Liver (tissue), 9 donors: ENCODE measurements around the gene CHN2. TPM values are rescaled to one million over a fixed set of nuclear protein-coding genes. Genes with fewer than 3 reads are reported as not detected.

Source experiments
- DNase-seq: peaks from one replicate; pipeline ENCODE4 v3.0.0-alpha.2; 2017; ENCODE audit warnings: low spot score
- H3K27ac ChIP-seq, 2 donors: one replicate each; pipeline ENCODE4 v1.7.0; 2013; ENCODE audit warnings: inconsistent platforms in 2 of 2, low read length in 2 of 2, control low read depth in 1 of 2, low read depth in 1 of 2, mild to moderate bottlenecking in 1 of 2
- H3K27me3 ChIP-seq, 4 donors: one replicate each; pipeline versions ENCODE4 v1.6.1 to v1.7.0; 2013; ENCODE audit warnings: low read length in 3 of 4, inconsistent platforms in 1 of 4, mild to moderate bottlenecking in 1 of 4, moderate library complexity in 1 of 4; ENCODE audit not compliant: control insufficient read depth in 4 of 4, insufficient read depth in 4 of 4
- H3K36me3 ChIP-seq, 4 donors: one replicate each; pipeline versions ENCODE4 v1.6.1 to v1.7.0; 2013; ENCODE audit warnings: low read length in 3 of 4, mild to moderate bottlenecking in 3 of 4, low read depth in 1 of 4, moderate library complexity in 1 of 4; ENCODE audit not compliant: control insufficient read depth in 4 of 4, insufficient read depth in 3 of 4
- H3K4me1 ChIP-seq, 4 donors: one replicate each; pipeline versions ENCODE4 v1.6.1 to v1.7.0; 2013; ENCODE audit warnings: low read length in 3 of 4, mild to moderate bottlenecking in 3 of 4, moderate library complexity in 1 of 4; ENCODE audit not compliant: control insufficient read depth in 4 of 4, insufficient read depth in 4 of 4
- H3K4me3 ChIP-seq, 3 donors: one replicate each; pipeline versions ENCODE4 v1.6.1 to v1.7.0; 2013; ENCODE audit warnings: low read length in 3 of 3, control low read depth in 1 of 3, low read depth in 1 of 3, mild to moderate bottlenecking in 1 of 3
- H3K9ac ChIP-seq, 2 donors: one replicate each; pipeline ENCODE4 v1.7.0; 2013; ENCODE audit warnings: low read length in 2 of 2, mild to moderate bottlenecking in 2 of 2, moderate library complexity in 2 of 2, control low read depth in 1 of 2, low read depth in 1 of 2
- H3K9me3 ChIP-seq, 4 donors: one replicate each; pipeline versions ENCODE4 v1.6.1 to v1.7.0; 2013; ENCODE audit warnings: low read length in 3 of 4; ENCODE audit not compliant: control insufficient read depth in 4 of 4
- CTCF ChIP-seq: fragments of 150-350 bp; IDR thresholded peaks from 2 replicates; pipeline ENCODE4 v1.5.1; 2017; ENCODE audit warnings: improper control_type of control experiment, low read depth, low read length; ENCODE audit not compliant: missing input control
- EGR1 ChIP-seq, 2 donors: IDR thresholded peaks; 2 replicates each; pipeline ENCODE4 v1.6.1; 2016 to 2018; ENCODE audit warnings: antibody characterized with exemption in 2 of 2, low read depth in 2 of 2
- FOXA1 ChIP-seq: IDR thresholded peaks from 2 replicates; pipeline ENCODE4 v1.6.1; 2016; ENCODE audit warnings: antibody characterized with exemption
- FOXA2 ChIP-seq: IDR thresholded peaks from 2 replicates; pipeline ENCODE4 v1.6.1; 2016; ENCODE audit warnings: antibody characterized with exemption
- GABPA ChIP-seq, 2 donors: IDR thresholded peaks in 1 of 2; conservative IDR thresholded peaks in 1 of 2; 2 replicates each; pipeline ENCODE4 v1.6.1; 2016; ENCODE audit warnings: antibody characterized with exemption in 2 of 2, mild to moderate bottlenecking in 1 of 2, moderate library complexity in 1 of 2
- HNF4A ChIP-seq, 2 donors: conservative IDR thresholded peaks; 2 replicates each; pipeline ENCODE4 v1.6.1; 2016; ENCODE audit warnings: antibody characterized with exemption in 2 of 2, mild to moderate bottlenecking in 2 of 2
- HNF4G ChIP-seq: IDR thresholded peaks from 2 replicates; pipeline ENCODE4 v1.6.1; 2016; ENCODE audit warnings: antibody characterized with exemption
- JUND ChIP-seq, 2 donors: IDR thresholded peaks; 2 replicates each; pipeline ENCODE4 v1.6.1; 2016; ENCODE audit warnings: antibody characterized with exemption in 2 of 2
- MAX ChIP-seq: IDR thresholded peaks from 2 replicates; pipeline ENCODE4 v1.6.1; 2016; ENCODE audit warnings: antibody characterized with exemption
- NR2F2 ChIP-seq: IDR thresholded peaks from 2 replicates; pipeline ENCODE4 v1.6.1; 2016; ENCODE audit warnings: antibody characterized with exemption
- RAD21 ChIP-seq, 2 donors: IDR thresholded peaks; 2 replicates each; pipeline ENCODE4 v1.6.1; 2016; ENCODE audit warnings: antibody characterized with exemption in 2 of 2, mild to moderate bottlenecking in 2 of 2
- RXRA ChIP-seq, 2 donors: IDR thresholded peaks; 2 replicates each; pipeline ENCODE4 v1.6.1; 2017 to 2018; ENCODE audit warnings: antibody characterized with exemption in 2 of 2, mild to moderate bottlenecking in 1 of 2
- SP1 ChIP-seq: IDR thresholded peaks from 2 replicates; pipeline ENCODE4 v1.6.1; 2018; ENCODE audit warnings: antibody characterized with exemption, mild to moderate bottlenecking
- TAF1 ChIP-seq: conservative IDR thresholded peaks from 2 replicates; pipeline ENCODE4 v1.6.1; 2016; ENCODE audit warnings: antibody characterized with exemption, mild to moderate bottlenecking
- YY1 ChIP-seq: IDR thresholded peaks from 2 replicates; pipeline ENCODE4 v1.6.1; 2016; ENCODE audit warnings: antibody characterized with exemption, mild to moderate bottlenecking
- ZBTB33 ChIP-seq: IDR thresholded peaks from 2 replicates; pipeline ENCODE4 v1.6.1; 2016; ENCODE audit warnings: antibody characterized with exemption
- polyA plus RNA-seq, 2 donors: library from polyadenylated mRNA; stranded (reverse) in 1 of 2; unstranded in 1 of 2; fragments of 200-250 nt in 1 of 2; fragments of >200 nt in 1 of 2; fragmentation: Nextera tagmentation in 1 of 2; extraction: Ambion mirVana in 1 of 2; gene quantifications; one replicate each; pipeline versions ENCODE4 v1.2.1 to v1.2.3, GENCODE V29; 2013 to 2015
- total RNA-seq, 2 donors: library from RNA; depleted of rRNA; stranded (reverse); fragments of >200 nt; gene quantifications; one replicate each; pipeline ENCODE4 v1.2.3, GENCODE V29; 2014
- TF ChIP-seq, protein P1 (sequence below): IDR thresholded peaks from 2 replicates; pipeline ENCODE4 v1.6.1; 2016; ENCODE audit warnings: antibody characterized with exemption, mild to moderate bottlenecking
- TF ChIP-seq, protein P2 (sequence below): IDR thresholded peaks from 2 replicates; pipeline ENCODE4 v1.6.1; 2016; ENCODE audit warnings: antibody characterized with exemption
- donor health status: healthy.
- donor health status: healthy.
- donor health status: healthy.
- donor health status: healthy.
- donor health status: healthy.

Gene CHN2
- total and polyA plus RNA-seq, 4 donors: 8.3 to 25.4 (median 17.8) TPM

- H3K9me3 ChIP-seq: no peaks in the 10 kb centered on the region
- no peak overlapping the region for H3K9ac ChIP-seq
- H3K36me3 ChIP-seq: no peaks in the 10 kb centered on the region
- TF ChIP-seq, protein P1, sequence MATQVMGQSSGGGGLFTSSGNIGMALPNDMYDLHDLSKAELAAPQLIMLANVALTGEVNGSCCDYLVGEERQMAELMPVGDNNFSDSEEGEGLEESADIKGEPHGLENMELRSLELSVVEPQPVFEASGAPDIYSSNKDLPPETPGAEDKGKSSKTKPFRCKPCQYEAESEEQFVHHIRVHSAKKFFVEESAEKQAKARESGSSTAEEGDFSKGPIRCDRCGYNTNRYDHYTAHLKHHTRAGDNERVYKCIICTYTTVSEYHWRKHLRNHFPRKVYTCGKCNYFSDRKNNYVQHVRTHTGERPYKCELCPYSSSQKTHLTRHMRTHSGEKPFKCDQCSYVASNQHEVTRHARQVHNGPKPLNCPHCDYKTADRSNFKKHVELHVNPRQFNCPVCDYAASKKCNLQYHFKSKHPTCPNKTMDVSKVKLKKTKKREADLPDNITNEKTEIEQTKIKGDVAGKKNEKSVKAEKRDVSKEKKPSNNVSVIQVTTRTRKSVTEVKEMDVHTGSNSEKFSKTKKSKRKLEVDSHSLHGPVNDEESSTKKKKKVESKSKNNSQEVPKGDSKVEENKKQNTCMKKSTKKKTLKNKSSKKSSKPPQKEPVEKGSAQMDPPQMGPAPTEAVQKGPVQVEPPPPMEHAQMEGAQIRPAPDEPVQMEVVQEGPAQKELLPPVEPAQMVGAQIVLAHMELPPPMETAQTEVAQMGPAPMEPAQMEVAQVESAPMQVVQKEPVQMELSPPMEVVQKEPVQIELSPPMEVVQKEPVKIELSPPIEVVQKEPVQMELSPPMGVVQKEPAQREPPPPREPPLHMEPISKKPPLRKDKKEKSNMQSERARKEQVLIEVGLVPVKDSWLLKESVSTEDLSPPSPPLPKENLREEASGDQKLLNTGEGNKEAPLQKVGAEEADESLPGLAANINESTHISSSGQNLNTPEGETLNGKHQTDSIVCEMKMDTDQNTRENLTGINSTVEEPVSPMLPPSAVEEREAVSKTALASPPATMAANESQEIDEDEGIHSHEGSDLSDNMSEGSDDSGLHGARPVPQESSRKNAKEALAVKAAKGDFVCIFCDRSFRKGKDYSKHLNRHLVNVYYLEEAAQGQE: no peak
- TF ChIP-seq YY1 (no peak), EGR1 (IDR thresholded peaks at IDR 0.05; ENCODE audit: low read depth in 2 of 2) (no peak), MAX (no peak), CTCF (no peak), GABPA (IDR thresholded peaks at IDR 0.05 in 1 of 2, conservative IDR thresholded peaks at IDR 0.05 in 1 of 2) (no peak), JUND (IDR thresholded peaks at IDR 0.05) (no peak), HNF4A (conservative IDR thresholded peaks at IDR 0.05) (no peak), TAF1 (no peak), ZBTB33 (no peak), HNF4G (no peak), NR2F2 (no peak), RXRA (IDR thresholded peaks at IDR 0.05) (no peak), FOXA1 (no peak), RAD21 (IDR thresholded peaks at IDR 0.05) (no peak), SP1 (no peak), FOXA2 (no peak)
- TF ChIP-seq, protein P2, sequence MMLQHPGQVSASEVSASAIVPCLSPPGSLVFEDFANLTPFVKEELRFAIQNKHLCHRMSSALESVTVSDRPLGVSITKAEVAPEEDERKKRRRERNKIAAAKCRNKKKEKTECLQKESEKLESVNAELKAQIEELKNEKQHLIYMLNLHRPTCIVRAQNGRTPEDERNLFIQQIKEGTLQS: no peak
- DNase-seq: no peak
- H3K27ac ChIP-seq: no peak overlapping the region
- H3K4me3 ChIP-seq: no peak overlapping the region
- H3K27me3 ChIP-seq: no peaks in the 10 kb centered on the region
- H3K4me1 ChIP-seq: peaks cover 3 to 30% (median 25%) of the 10 kb centered on the region in 4 donors
Measured at GRCh38 chr7:29236649-29237048, 42.1 kb downstream of the CHN2 start.
